T-cell (primary cell): ENCODE results near the gene CELSR1. TPM values are rescaled to one million over a fixed set of nuclear protein-coding genes. Genes with fewer than 3 reads are reported as not detected.

Experiments used
- ATAC-seq, 4 experiments: fragments of 200-7000 bp in 3 of 4; fragments of 150-1000 bp in 1 of 4; cut with Tn5 transposase; replicated peaks in 1 of 4; 1 replicate in 3 of 4; 2 replicates in 1 of 4; pipeline ENCODE4 v1.10.0; 2021; ENCODE audit warnings: moderate library complexity in 3 of 4, mild to moderate bottlenecking in 2 of 4, moderate number of reproducible peaks in 1 of 4
- CTCF ChIA-PET, 2 donors: fragments of 300-600 bp; sonication (Branson Sonifier 250); formaldehyde crosslinking; loops; one replicate each; lab custom pipeline; 2022; ENCODE audit warnings: antibody characterized with exemption in 2 of 2; lab: Charles Lee
- POLR2A ChIA-PET, 2 donors: fragments of 300-600 bp; sonication (Branson Sonifier 250); formaldehyde crosslinking; loops; one replicate each; lab custom pipeline; 2022; ENCODE audit warnings: antibody characterized with exemption in 2 of 2; lab: Charles Lee
- DNase-seq, 35 experiments: peaks; one replicate each; pipeline versions ENCODE4 v3.0.0 to v3.0.0-alpha.2; 2013 to 2023
- H3K27ac ChIP-seq: one replicate; pipeline ENCODE4 v1.5.1; 2013; ENCODE audit warnings: low read length
- H3K27me3 ChIP-seq, 2 experiments: replicated peaks in 1 of 2; 1 replicate in 1 of 2; 2 replicates in 1 of 2; pipeline versions ENCODE4 v1.6.1 to v1.7.0; 2013; ENCODE audit warnings: low read length in 1 of 2, mixed read lengths in 1 of 2; ENCODE audit not compliant: control insufficient read depth in 2 of 2, insufficient read depth in 2 of 2; ENCODE audit errors: extremely low read depth in 1 of 2
- H3K36me3 ChIP-seq, 2 donors: 1 replicate in 1 of 2; 2 replicates in 1 of 2; pipeline versions ENCODE4 v1.6.1 to v1.7.0; 2013; ENCODE audit warnings: low read length in 1 of 2; ENCODE audit not compliant: control insufficient read depth in 2 of 2, insufficient read depth in 1 of 2; ENCODE audit errors: extremely low read depth in 1 of 2
- H3K4me1 ChIP-seq, 2 experiments: 1 replicate in 1 of 2; 2 replicates in 1 of 2; pipeline versions ENCODE4 v1.6.1 to v1.7.0; 2013; ENCODE audit warnings: low read length in 2 of 2, mixed read lengths in 1 of 2; ENCODE audit not compliant: insufficient read depth in 2 of 2, control insufficient read depth in 1 of 2; ENCODE audit errors: extremely low read depth in 1 of 2
- H3K4me3 ChIP-seq, 2 donors: 1 replicate in 1 of 2; 2 replicates in 1 of 2; pipeline versions ENCODE4 v1.5.1 to v1.7.0; 2013; ENCODE audit warnings: mild to moderate bottlenecking in 2 of 2, low read length in 1 of 2, moderate library complexity in 1 of 2; ENCODE audit not compliant: control insufficient read depth in 1 of 2; ENCODE audit errors: extremely low read depth in 1 of 2
- H3K9me3 ChIP-seq: 2 replicates; pipeline ENCODE4 v1.7.0; 2013
- H3K27ac Mint-ChIP-seq, 2 donors: one replicate each; pipeline ENCODE4 v1.8.0; 2020 to 2021; ENCODE audit warnings: mild to moderate bottlenecking in 2 of 2, mixed read lengths in 2 of 2
- H3K27me3 Mint-ChIP-seq, 2 donors: one replicate each; pipeline ENCODE4 v1.8.0; 2021 to 2022; ENCODE audit warnings: mixed read lengths in 2 of 2
- H3K36me3 Mint-ChIP-seq: one replicate; pipeline ENCODE4 v1.8.0; 2021; ENCODE audit warnings: mixed read lengths
- H3K4me1 Mint-ChIP-seq, 3 donors: one replicate each; pipeline ENCODE4 v1.8.0; 2020 to 2022; ENCODE audit warnings: mixed read lengths in 3 of 3, mild to moderate bottlenecking in 1 of 3
- H3K4me3 Mint-ChIP-seq, 3 donors: one replicate each; pipeline ENCODE4 v1.8.0; 2020 to 2022; ENCODE audit warnings: mild to moderate bottlenecking in 3 of 3, mixed read lengths in 3 of 3, moderate library complexity in 3 of 3
- H3K9me3 Mint-ChIP-seq, 3 donors: one replicate each; pipeline ENCODE4 v1.8.0; 2020 to 2022; ENCODE audit warnings: mixed read lengths in 3 of 3
- WGBS: methylation state at CpG from one replicate; pipeline ENCODE4 v1.1.5; 2013; ENCODE audit warnings: missing lambda C conversion rate; ENCODE audit not compliant: insufficient coverage; 5-methylcytosine and 5-hydroxymethylcytosine counted together
- total RNA-seq, 35 experiments: library from RNA in 6 of 35; stranded (reverse) in 6 of 35; fragments of 120-200 nt in 1 of 35; gene quantifications; one replicate each; pipeline versions ENCODE4 v1.2.1 to v1.2.4 and lab custom pipeline; 2013 to 2026

Gene CELSR1
- total RNA-seq (1 to 10 TPM; 1.1 to 2.7 (median 1.6) TPM), total RNA-seq (lab: John Stamatoyannopoulos, UW) (0.77 to 11.6 (median 4.0) reads per million in 29 experiments)
- total RNA-seq (2013): 1.1 TPM

GRCh38 chr22:46537225-46537945, at the start of gene CELSR1:
Gene CELSR1, minus strand, starts transcription at chr22:46537620. Its CDS starts 450 bp downstream, at chr22:46537170.
- H3K27me3 ChIP-seq: peaks cover 2 to 75% of the 10 kb centered on the region in 2 experiments
- Mint-ChIP-seq H3K4me1 (peaks cover 0 to 11% (median 10%) of the 10 kb centered on the region in 3 donors), H3K27ac (no peak within 1 kb of the TSS), H3K4me3 (peak within 1 kb of the TSS; percentile 28 to 50 (median 44)), H3K9me3 (no peaks in the 10 kb centered on the region), H3K36me3 (no peaks in the 10 kb centered on the region), H3K27me3 (peaks cover 30 to 57% of the 10 kb centered on the region in 2 donors)
- peaks cover 0 to 13% of the 10 kb centered on the region in 2 experiments for H3K4me1 ChIP-seq
- H3K36me3 ChIP-seq: no peaks in the 10 kb centered on the region
- ChIA-PET CTCF (no interaction called here), POLR2A (no interaction called here)
- WGBS: under 1% methylated on average over 92 of the region's 101 CpGs
- DNase-seq (peak in 1 of 35 experiments; percentile 27), ATAC-seq (peak; percentile 14 to 31 (median 24))
- H3K27ac ChIP-seq: no peak within 1 kb of the TSS
- no peak within 1 kb of the TSS for H3K4me3 ChIP-seq
- H3K9me3 ChIP-seq: no peaks in the 10 kb centered on the region

GRCh38 chr22:46587061-46587460, 49.6 kb upstream of the CELSR1 start:
- no peaks in the 10 kb centered on the region for H3K9me3 ChIP-seq
- peaks cover 0 to 11% of the 10 kb centered on the region in 2 experiments for H3K27me3 ChIP-seq
- Mint-ChIP-seq H3K4me3 (peak overlapping the region; percentile 39 to 73 (median 45)), H3K4me1 (peaks cover 15 to 27% (median 16%) of the 10 kb centered on the region in 3 donors), H3K27me3 (no peaks in the 10 kb centered on the region), H3K27ac (peak overlapping the region; percentile 55 to 61), H3K9me3 (no peaks in the 10 kb centered on the region), H3K36me3 (no peaks in the 10 kb centered on the region)
- ChIA-PET POLR2A (no interaction called here), CTCF (no interaction called here)
- peaks cover 0 to 3% of the 10 kb centered on the region in 2 donors for H3K36me3 ChIP-seq
- H3K4me1 ChIP-seq: peaks cover 9 to 48% of the 10 kb centered on the region in 2 experiments
- DNase-seq (no peak), ATAC-seq (peak in 1 of 4 experiments; percentile 26)
- H3K4me3 ChIP-seq: no peak overlapping the region
- 30% methylated on average over 7 of the region's 9 CpGs for WGBS
- no peak overlapping the region for H3K27ac ChIP-seq

DNA sequence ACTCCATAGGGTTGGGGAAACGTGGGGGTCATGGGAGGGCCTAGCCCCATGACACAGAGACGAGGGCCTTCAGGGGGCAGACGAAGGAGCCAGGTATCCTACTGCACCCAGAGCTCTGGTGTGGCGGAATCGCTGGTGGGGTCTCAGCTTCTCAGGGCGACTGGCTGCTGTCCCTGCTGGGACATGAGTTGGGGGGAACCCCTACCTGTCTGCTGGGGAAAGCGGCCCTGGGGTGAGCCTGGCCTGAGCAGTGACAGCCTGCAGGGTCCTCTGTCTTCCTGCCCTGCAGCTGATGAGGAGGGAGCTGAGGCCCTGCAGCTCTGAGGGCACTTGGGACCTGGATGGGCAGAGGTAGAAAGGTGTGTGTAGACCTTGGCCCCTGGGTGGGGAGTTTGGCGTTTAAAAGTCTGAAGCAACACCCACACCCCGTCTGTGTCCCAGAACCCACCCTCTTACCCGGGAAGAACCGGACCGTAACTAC, 49.2 kb upstream of the CELSR1 start:
- no peaks in the 10 kb centered on the region for H3K36me3 Mint-ChIP-seq
- no peak overlapping the region for H3K27ac ChIP-seq
- ChIA-PET CTCF (no interaction called here), POLR2A (no interaction called here)
- ATAC-seq (no peak), DNase-seq (no peak)
- H3K4me1 ChIP-seq: peaks cover 10 to 50% of the 10 kb centered on the region in 2 experiments
- no peaks in the 10 kb centered on the region for H3K27me3 Mint-ChIP-seq
- 86% methylated on average over 6 of the region's 12 CpGs for WGBS
- no peaks in the 10 kb centered on the region for H3K9me3 ChIP-seq
- peaks cover 0 to 11% of the 10 kb centered on the region in 2 experiments for H3K27me3 ChIP-seq
- H3K9me3 Mint-ChIP-seq: no peaks in the 10 kb centered on the region
- no peak overlapping the region for H3K27ac Mint-ChIP-seq
- H3K4me1 Mint-ChIP-seq: peaks cover 15 to 26% (median 17%) of the 10 kb centered on the region in 3 donors
- H3K4me3 ChIP-seq: no peak overlapping the region
- peaks cover 0 to 3% of the 10 kb centered on the region in 2 donors for H3K36me3 ChIP-seq
- H3K4me3 Mint-ChIP-seq: peak overlapping the region in 1 of 3 donors; percentile 73

GRCh38 chr22:46586123-46586519, 48.7 kb upstream of the CELSR1 start:
- Histone ChIP-seq H3K4me3 (no peak overlapping the region), H3K27me3 (peaks cover 0 to 11% of the 10 kb centered on the region in 2 experiments), H3K9me3 (no peaks in the 10 kb centered on the region), H3K27ac (no peak overlapping the region), H3K36me3 (peaks cover 0 to 3% of the 10 kb centered on the region in 2 donors), H3K4me1 (peaks cover 14 to 50% of the 10 kb centered on the region in 2 experiments)
- WGBS: 100% methylated on average over 2 of the region's 12 CpGs
- ATAC-seq: no peak
- Mint-ChIP-seq H3K27me3 (no peaks in the 10 kb centered on the region), H3K27ac (no peak overlapping the region), H3K4me3 (no peak overlapping the region), H3K4me1 (peaks cover 18 to 30% (median 21%) of the 10 kb centered on the region in 3 donors), H3K9me3 (no peaks in the 10 kb centered on the region), H3K36me3 (no peaks in the 10 kb centered on the region)
- no peak for DNase-seq
- ChIA-PET CTCF (no interaction called here), POLR2A (no interaction called here)

DNA sequence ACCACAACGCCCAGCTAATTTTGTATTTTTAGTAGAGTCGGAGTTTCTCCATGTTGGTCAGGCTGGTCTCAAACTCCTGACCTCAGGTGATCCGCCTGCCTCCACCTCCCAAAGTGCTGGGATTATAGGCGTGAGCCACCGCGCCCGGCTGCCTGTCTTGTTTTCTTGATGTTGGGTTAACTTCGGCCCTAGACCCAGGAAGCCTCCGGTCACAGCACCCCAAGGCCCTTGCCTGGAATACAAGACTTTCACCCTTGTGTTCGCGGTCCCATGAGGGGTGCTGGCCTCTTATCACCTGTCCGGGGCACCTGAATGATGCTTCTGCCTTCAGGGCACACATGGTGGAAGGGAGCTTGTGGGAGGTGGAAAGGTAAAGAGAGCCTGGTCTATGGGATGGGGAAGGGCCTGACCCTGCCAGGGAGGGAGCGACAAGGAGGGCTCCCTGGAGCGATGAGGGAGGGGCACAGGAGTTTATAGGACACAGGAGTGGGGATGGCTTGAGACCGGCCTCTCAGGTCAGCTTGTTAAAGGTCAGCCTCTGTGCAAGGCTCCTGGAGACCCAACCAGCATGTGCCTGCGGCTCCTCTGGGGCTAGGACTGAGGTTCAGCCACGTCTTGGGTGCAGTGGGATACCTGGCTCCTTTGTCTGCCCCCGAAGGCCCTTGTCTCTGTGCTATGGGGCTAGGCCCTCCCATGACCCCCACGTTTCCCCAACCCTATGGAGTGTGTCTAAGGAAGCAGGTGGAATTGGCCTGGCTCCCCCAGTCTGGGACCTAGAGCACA, 48.1 kb upstream of the CELSR1 start:
- Mint-ChIP-seq H3K27ac (no peak overlapping the region), H3K4me3 (no peak overlapping the region), H3K4me1 (peaks cover 18 to 30% (median 23%) of the 10 kb centered on the region in 3 donors), H3K36me3 (no peaks in the 10 kb centered on the region), H3K9me3 (no peaks in the 10 kb centered on the region), H3K27me3 (no peaks in the 10 kb centered on the region)
- Histone ChIP-seq H3K4me3 (no peak overlapping the region), H3K9me3 (no peaks in the 10 kb centered on the region), H3K27ac (no peak overlapping the region), H3K4me1 (peaks cover 15 to 50% of the 10 kb centered on the region in 2 experiments), H3K36me3 (peaks cover 0 to 3% of the 10 kb centered on the region in 2 donors), H3K27me3 (peaks cover 0 to 11% of the 10 kb centered on the region in 2 experiments)
- DNase-seq: no peak
- no peak for ATAC-seq
- WGBS: 100% methylated on average over 12 of the region's 19 CpGs
- ChIA-PET CTCF (no interaction called here), POLR2A (no interaction called here)
